HG02970 (cell line): ENCODE measurements around the gene DCTN5.

ENCODE experiments used
- ATAC-seq: cut with Tn5 transposase; IDR thresholded peaks from one replicate; pipeline ENCODE4 v1.9.1; 2021; ENCODE audit warnings: mild to moderate bottlenecking, moderate library complexity, moderate number of reproducible peaks; ENCODE audit not compliant: unreplicated experiment, low FRiP score

The DCTN5 gene

DNA sequence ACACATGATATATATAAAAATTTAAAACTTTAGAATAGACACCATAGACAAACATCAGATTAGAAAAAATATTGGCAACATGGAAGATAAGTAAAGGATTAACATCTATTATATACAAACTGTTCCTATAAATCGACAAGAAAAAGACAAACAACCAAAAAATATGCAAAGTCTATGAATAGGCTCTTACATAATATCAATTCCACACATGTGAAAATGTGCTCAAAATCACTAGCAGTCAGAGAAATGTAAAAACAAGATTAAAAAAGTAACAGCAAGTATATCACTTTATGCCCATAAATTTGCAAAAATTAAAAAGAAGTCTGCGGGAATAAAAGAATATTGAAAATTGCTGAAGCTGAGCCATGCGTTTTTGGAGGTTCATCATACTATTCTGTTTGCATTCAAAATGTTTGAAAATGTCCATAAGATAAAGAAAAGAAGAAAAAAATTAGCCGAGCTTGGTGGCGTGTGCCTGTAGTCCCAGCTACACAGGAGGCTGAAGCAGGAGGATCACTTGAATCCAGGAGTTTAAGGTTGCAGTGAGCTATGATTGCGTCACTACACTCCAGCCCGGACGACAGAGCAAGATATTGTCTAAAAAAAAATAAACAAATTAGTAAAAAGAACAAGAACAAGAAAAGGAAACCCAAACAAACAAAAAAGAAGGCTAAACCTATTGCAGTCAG lies 83.0 kb downstream of the DCTN5 start:
- ATAC-seq = no peak

DNA sequence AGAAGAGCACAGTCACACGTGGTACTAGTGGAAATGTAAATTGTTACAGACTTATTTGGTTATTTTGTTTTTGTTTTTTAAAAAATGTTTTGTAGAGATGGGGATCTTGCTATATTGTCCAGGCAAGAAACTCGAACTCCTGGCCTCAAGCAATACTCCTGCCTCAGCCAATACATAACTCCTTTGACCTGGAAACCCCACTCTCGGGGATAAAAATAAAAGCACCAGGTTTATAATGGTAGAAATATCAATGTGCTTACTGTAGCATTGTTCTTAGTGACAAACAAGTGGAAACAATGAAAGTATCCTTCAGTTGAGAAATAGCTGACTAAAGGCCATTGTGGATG lies 83.5 kb downstream of the DCTN5 start:
- ATAC-seq = no peak

DNA sequence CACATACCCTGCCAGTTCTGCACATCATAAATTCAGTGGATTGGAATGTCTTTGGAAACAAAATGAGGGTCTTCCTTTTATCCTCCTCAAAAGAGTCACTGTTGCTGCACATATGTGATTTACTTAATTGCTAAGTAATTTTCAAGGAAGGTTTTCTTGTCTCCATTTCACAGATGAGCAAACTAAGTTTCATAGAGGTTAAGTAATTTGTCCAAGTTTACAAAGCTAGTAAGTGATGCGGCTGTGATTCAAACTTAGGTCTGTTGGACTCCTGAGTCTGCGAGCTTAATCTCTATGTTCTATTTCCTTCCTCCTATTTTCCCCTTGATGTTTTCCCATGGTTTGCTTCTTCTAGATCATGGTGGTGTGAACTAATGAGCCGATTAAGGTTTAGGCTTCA lies 85.4 kb downstream of the DCTN5 start:
- ATAC-seq = no peak
